Measurements from ENCODE around the gene FARS2. TPM values are rescaled to one million over a fixed set of nuclear protein-coding genes. Genes with fewer than 3 reads are reported as not detected.
A peak's percentile ranks its signal among the peaks of the same experiment; 100 is the strongest.

FARS2 gene
- total RNA-seq, 2 experiments from 2014 or later, result 13.8 to 14.3 TPM

DNA sequence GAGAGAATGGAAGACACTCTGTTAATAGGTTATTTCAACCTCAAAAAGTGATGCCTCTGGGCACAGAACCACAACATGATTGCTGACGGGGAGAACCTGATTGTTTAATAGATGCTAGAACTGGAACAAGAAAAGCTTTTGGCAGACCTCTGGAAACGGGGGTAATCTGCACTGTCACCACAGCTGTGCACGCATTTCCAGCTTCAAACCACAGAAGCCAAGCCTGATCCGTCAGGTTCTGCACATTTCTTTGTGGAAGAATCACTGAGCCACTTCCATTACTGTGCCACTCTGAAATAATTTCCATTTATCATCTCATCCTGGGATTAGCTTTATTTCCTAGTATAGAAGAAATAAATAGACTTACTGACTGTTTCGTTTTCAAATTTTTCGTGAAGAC, 309.3 kb downstream of the FARS2 start:
- Histone ChIP-seq H3K9me3 (ENCODE audit: low read length) (no peaks in the 10 kb centered on the region), H3K36me3 (ENCODE audit: insufficient read depth, low read length) (no peaks in the 10 kb centered on the region), H2AFZ (ENCODE audit: low read length) (no peak overlapping the region), H3K79me2 (ENCODE audit: insufficient read depth, low read depth, low read length) (no peaks in the 10 kb centered on the region), H3K27ac (ENCODE audit: low read depth, low read length, poor library complexity, severe bottlenecking) (no peak overlapping the region), H4K20me1 (ENCODE audit: insufficient read depth, low read length) (no peaks in the 10 kb centered on the region), H3K4me2 (ENCODE audit: low read length) (no peak overlapping the region), H3K4me3 (ENCODE audit: low read depth, low read length, poor library complexity, severe bottlenecking) (no peak overlapping the region), H3K9me2 (ENCODE audit: insufficient read depth, low read length) (no peaks in the 10 kb centered on the region), H3K4me1 (ENCODE audit: insufficient read depth, low read length, poor library complexity, severe bottlenecking) (no peaks in the 10 kb centered on the region)
- TF ChIP-seq CTCF (conservative IDR thresholded peaks at IDR 0.05; ENCODE audit: low read length), result no peak
- no peak for TF ChIP-seq EZH2phosphoT487 (IDR thresholded peaks at IDR 0.05; ENCODE audit: borderline replicate concordance, low read depth, low read length)
- intact Hi-C loops (cut with micrococcal nuclease; ENCODE audit: unreplicated experiment), result no loop called here
- BruUV-seq (replicated peaks), result no TSS peak
- CTCF ChIA-PET (ENCODE audit: unreplicated experiment), result no interaction called here
- POLR2A ChIA-PET, result no interaction called here
- no peak for DNase-seq (ENCODE audit: low spot score)

DNA sequence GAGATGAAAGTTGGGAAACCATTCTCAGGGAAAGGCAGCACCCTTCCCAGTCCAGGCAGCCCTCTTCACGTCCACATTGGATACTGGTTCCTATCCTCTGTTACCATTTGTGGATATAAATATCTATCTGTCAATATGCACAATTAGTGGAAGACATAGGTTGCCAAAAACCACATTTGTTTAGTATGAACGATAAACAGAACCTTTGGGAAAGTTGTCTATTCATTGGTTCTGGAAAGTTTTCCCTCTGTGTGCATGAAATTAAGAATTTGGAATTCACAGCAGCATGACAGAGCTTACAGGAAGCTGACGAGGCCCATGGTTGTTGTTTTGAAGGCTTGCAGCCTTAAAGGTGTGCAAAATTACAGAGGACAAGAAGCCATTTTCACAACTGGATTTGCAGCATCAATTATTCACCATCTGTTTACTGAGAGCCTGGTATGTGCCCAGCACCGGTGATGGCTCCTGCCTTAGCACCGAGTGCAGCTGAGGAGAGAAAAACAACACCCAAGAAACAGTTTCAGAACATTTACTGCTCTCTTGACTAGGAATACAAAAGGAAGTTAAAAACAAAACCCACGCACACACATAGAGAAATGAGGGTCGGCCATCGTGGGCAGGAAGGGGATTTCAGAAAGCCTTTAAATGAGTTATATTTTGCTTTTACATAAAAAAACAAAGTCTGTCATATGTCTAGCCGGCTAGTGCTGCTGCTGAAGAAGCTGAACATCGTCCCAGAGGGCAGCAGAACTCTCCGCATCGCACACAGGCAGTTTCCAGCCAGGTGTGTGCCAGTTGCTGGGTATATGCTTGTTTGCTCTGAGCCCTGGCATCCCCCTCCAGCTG, 319.6 kb downstream of the FARS2 start:
- no peaks in the 10 kb centered on the region for H3K9me2 ChIP-seq (ENCODE audit: insufficient read depth, low read length)

More for the DNA sequence above, 319.6 kb downstream of the FARS2 start:
- CTCF ChIA-PET (ENCODE audit: unreplicated experiment), result no interaction called here
- POLR2A ChIA-PET, result no interaction called here
- no peaks in the 10 kb centered on the region for H4K20me1 ChIP-seq (ENCODE audit: insufficient read depth, low read length)
- no peak overlapping the region; the same call in 1 of the 2 replicates for H3K4me2 ChIP-seq (ENCODE audit: low read length)
- no peaks in the 10 kb centered on the region for H3K36me3 ChIP-seq (ENCODE audit: insufficient read depth, low read length)
- DNase-seq (ENCODE audit: low spot score), result peak; percentile 12
- no peak overlapping the region for H3K4me3 ChIP-seq (ENCODE audit: low read depth, low read length, poor library complexity, severe bottlenecking)
- H3K27ac ChIP-seq (ENCODE audit: low read depth, low read length, poor library complexity, severe bottlenecking), result no peak overlapping the region
- H2AFZ ChIP-seq (ENCODE audit: low read length), result no peak overlapping the region; the same call in 1 of the 2 replicates
- no peaks in the 10 kb centered on the region for H3K4me1 ChIP-seq (ENCODE audit: insufficient read depth, low read length, poor library complexity, severe bottlenecking)
- BruUV-seq (replicated peaks), result no TSS peak
- no peaks in the 10 kb centered on the region for H3K9me3 ChIP-seq (ENCODE audit: low read length)
- intact Hi-C loops (cut with micrococcal nuclease; ENCODE audit: unreplicated experiment), result no loop called here
- TF ChIP-seq CTCF (conservative IDR thresholded peaks at IDR 0.05; ENCODE audit: low read length) (no peak), EZH2phosphoT487 (IDR thresholded peaks at IDR 0.05; ENCODE audit: borderline replicate concordance, low read depth, low read length) (no peak)
- H3K79me2 ChIP-seq (ENCODE audit: insufficient read depth, low read depth, low read length), result no peaks in the 10 kb centered on the region
